Stomach (tissue), 9 donors: ENCODE data around the gene ATP8A1. TPM values are rescaled to one million over a fixed set of nuclear protein-coding genes. Genes with fewer than 3 reads are reported as not detected.

ENCODE experiments used
- DNase-seq, 2 donors: peaks; one replicate each; pipeline versions ENCODE4 v3.0.0 to v3.0.0-alpha.2; 2013 to 2019
- H3K27ac ChIP-seq, 5 donors: fragments of 200-600 bp in 4 of 5; sonication (generic) in 4 of 5; one replicate each; pipeline ENCODE4 v1.5.1; 2013 to 2019; ENCODE audit warnings: mild to moderate bottlenecking in 1 of 5, moderate library complexity in 1 of 5
- H3K27me3 ChIP-seq, 3 donors: fragments of 200-600 bp; sonication (generic); one replicate each; pipeline ENCODE4 v1.5.1; 2017 to 2019; ENCODE audit warnings: mixed run types in 1 of 3
- H3K36me3 ChIP-seq, 4 donors: fragments of 200-600 bp; sonication (generic); 1 replicate in 3 of 4; 2 replicates in 1 of 4; pipeline ENCODE4 v1.5.1; 2016 to 2019
- H3K4me1 ChIP-seq, 4 donors: fragments of 200-600 bp; sonication (generic); one replicate each; pipeline ENCODE4 v1.5.1; 2016 to 2019
- H3K4me3 ChIP-seq, 4 donors: fragments of 200-600 bp; sonication (generic) in 3 of 4; one replicate each; pipeline ENCODE4 v1.5.1; 2016 to 2019; ENCODE audit warnings: mild to moderate bottlenecking in 1 of 4
- H3K9me3 ChIP-seq, 4 donors: fragments of 200-600 bp; sonication (generic); one replicate each; pipeline ENCODE4 v1.5.1; 2016 to 2019
- EP300 ChIP-seq: sonication (generic); formaldehyde crosslinking; IDR thresholded peaks from one replicate; pipeline ENCODE4 v1.6.1; 2017; ENCODE audit warnings: antibody characterized with exemption
- POLR2A ChIP-seq, 4 donors: fragments of 450-650 bp; IDR thresholded peaks; one replicate each; pipeline ENCODE4 v1.6.1; 2016; ENCODE audit warnings: antibody characterized with exemption in 4 of 4, control low read depth in 2 of 4, mild to moderate bottlenecking in 1 of 4, moderate library complexity in 1 of 4
- POLR2AphosphoS5 ChIP-seq, 3 donors: sonication (generic); formaldehyde crosslinking; IDR thresholded peaks; one replicate each; pipeline ENCODE4 v1.6.1; 2016; ENCODE audit warnings: antibody characterized with exemption in 3 of 3
- WGBS, 5 donors: extraction: QIAGEN DNeasy Blood & Tissue Kit in 3 of 5; methylation state at CpG; one replicate each; pipeline versions ENCODE4 v1.1.5 to v1.1.7; 2013 to 2018; 5-methylcytosine and 5-hydroxymethylcytosine counted together
- intact Hi-C: fragments of 100-400 bp; cut with DNase I; formaldehyde crosslinking; loops from one replicate; pipeline ENCODE4 v1.15.1; 2023; ENCODE audit warnings: low total_unique reads
- polyA plus RNA-seq, 3 donors: library from polyadenylated mRNA; stranded (reverse); fragments of 200-250 nt; gene quantifications; one replicate each; pipeline ENCODE4 v1.2.3, GENCODE V29; 2013
- total RNA-seq, 5 donors: library from RNA; depleted of rRNA; stranded (reverse); fragments of >200 nt; gene quantifications; one replicate each; pipeline versions ENCODE4 v1.1.0 to v1.2.3, GENCODE V29; 2014 to 2016
- TF ChIP-seq, protein P1 (sequence below), 7 experiments: fragments of 450-650 bp in 4 of 7; fragments of 200-600 bp in 3 of 7; sonication (generic) in 3 of 7; IDR thresholded peaks; one replicate each; pipeline ENCODE4 v1.5.1; 2016 to 2019; ENCODE audit warnings: antibody characterized with exemption in 7 of 7, control low read depth in 2 of 7, mild to moderate bottlenecking in 1 of 7
- donor health status: healthy with polysubstance abuse.
- donor health status: Bipolar disorder and iron deficiency.
- donor health status: healthy.

Gene ATP8A1
- total and polyA plus RNA-seq, 8 donors = 2.6 to 104 (median 33.2) TPM

DNA sequence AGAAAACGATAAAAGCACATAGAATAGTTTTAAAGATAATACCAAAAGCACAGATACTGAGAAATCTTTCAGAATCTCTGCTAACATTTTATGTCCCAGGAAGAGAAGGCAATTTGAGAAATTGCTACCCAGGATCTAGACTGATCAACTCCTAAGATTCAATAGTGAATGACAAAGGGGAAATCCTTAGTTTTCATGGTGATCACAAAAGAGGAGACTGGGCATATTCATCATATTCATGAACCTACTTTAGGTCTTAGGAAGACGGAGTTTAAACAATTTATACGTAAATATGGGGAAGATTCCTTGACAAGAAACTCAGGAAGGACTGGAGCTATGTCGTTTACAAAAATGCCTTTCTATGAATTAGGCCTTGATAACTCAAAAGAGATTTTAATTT is 172.3 kb downstream of the ATP8A1 start:
- TF ChIP-seq, protein P1, sequence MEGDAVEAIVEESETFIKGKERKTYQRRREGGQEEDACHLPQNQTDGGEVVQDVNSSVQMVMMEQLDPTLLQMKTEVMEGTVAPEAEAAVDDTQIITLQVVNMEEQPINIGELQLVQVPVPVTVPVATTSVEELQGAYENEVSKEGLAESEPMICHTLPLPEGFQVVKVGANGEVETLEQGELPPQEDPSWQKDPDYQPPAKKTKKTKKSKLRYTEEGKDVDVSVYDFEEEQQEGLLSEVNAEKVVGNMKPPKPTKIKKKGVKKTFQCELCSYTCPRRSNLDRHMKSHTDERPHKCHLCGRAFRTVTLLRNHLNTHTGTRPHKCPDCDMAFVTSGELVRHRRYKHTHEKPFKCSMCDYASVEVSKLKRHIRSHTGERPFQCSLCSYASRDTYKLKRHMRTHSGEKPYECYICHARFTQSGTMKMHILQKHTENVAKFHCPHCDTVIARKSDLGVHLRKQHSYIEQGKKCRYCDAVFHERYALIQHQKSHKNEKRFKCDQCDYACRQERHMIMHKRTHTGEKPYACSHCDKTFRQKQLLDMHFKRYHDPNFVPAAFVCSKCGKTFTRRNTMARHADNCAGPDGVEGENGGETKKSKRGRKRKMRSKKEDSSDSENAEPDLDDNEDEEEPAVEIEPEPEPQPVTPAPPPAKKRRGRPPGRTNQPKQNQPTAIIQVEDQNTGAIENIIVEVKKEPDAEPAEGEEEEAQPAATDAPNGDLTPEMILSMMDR (IDR thresholded peaks at IDR 0.05) = no peak
- TF ChIP-seq POLR2AphosphoS5 (IDR thresholded peaks at IDR 0.05) (no peak), POLR2A (IDR thresholded peaks at IDR 0.05) (no peak), EP300 (no peak)
- H3K36me3 ChIP-seq = no peaks in the 10 kb centered on the region
- H3K4me1 ChIP-seq = no peaks in the 10 kb centered on the region
- H3K27me3 ChIP-seq = no peaks in the 10 kb centered on the region
- no peak overlapping the region for H3K27ac ChIP-seq
- 83 to 89% (median 87%) methylated on average over 4 of the region's 4 CpGs for WGBS, 5 donors
- no peaks in the 10 kb centered on the region for H3K9me3 ChIP-seq
- DNase-seq = no peak
- H3K4me3 ChIP-seq = no peak overlapping the region
- intact Hi-C loops = no loop called here

DNA sequence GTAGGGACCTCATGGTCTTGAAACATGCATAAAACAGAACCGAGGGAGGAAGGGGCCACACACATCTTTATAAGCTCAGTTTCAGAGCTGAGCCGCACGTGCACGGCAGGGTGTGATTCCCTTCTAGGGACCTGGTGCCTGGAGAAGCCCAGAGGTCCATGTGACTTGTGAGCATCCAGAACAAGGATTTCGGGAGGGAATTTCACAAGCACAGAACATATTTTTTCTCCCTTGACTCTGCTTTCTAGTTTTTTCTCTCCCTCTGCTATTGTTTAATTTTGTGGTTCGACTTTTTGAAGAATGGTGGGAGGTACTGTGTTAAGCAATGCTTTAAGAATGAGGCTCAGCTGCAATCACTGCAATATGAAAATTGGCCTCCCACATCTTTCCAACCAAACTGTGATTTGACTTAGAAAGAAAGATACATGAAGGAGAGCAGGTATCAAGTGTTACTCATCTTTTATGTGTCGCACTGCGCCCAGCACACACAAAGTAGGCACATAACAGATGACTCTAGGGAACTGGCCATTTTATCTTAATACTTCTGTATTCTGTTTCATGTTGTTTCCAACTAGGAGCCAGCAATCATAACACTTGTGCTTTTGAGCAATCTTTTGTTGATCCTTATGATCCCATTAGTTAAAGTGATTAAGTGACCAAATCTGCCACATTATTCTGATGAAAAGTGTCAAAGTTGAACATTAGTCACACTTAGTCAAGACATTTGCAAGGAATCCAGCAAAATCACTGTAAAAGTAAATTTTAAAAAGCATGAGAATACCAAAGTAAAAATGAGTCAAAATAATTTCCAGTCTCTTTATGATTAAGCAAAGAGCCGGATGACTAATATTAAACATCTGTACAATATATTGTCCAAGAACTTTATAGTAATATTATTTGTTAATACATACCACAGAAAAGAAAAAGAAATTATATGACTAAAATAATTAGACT is 173.2 kb downstream of the ATP8A1 start:
- 77 to 88% (median 81%) methylated on average over 9 of the region's 9 CpGs for WGBS, 5 donors
- no peaks in the 10 kb centered on the region for H3K4me1 ChIP-seq
- no peak overlapping the region for H3K27ac ChIP-seq
- H3K27me3 ChIP-seq = no peaks in the 10 kb centered on the region
- DNase-seq = peak in 1 of 2 donors; percentile 44
- H3K36me3 ChIP-seq = no peaks in the 10 kb centered on the region
- H3K9me3 ChIP-seq = no peaks in the 10 kb centered on the region
- no peak overlapping the region for H3K4me3 ChIP-seq
- TF ChIP-seq POLR2AphosphoS5 (IDR thresholded peaks at IDR 0.05) (no peak), EP300 (no peak), POLR2A (IDR thresholded peaks at IDR 0.05) (no peak)
- TF ChIP-seq, protein P1 (IDR thresholded peaks at IDR 0.05) = no peak
- intact Hi-C loops = no loop called here

DNA sequence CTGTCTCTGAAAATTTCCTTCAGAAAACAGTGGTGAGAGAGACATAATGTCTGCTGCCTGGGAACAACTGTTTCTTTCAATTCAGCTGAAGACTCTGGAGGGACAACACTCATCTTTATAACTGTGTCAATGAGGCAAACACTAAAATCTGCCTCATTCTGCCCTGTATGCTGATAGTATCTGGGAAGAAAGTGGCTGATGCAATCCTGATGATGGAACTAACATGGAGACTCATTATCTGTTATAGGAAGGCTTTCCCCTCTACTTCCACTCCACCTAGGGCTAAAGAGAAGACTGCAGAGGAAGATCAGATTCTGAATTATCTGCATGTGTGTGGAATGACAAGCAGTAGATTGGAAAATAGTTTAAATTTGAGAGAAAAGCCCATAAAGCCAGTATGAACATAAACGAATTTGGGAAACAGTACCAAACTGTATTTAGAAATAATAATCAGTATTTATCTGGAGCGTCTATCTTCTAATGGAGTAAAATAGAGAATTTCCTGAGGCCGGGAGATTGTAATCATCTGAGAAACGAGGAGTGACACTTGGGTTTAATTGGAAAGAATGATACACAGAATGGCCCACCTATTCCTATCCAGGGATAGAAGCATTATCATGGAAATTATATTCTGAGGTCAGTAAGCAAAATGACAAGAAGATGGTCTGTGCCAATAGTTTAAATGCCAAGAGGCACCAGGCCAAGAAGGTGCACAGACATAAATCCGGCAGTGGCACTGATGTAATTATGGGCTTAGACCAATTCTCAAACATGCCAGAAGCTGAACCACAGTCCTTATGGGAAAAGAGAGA is 174.2 kb downstream of the ATP8A1 start:
- no peaks in the 10 kb centered on the region for H3K36me3 ChIP-seq
- no peaks in the 10 kb centered on the region for H3K4me1 ChIP-seq
- peak in 1 of 2 donors; percentile 23 for DNase-seq
- 70 to 88% (median 78%) methylated on average over 5 of the region's 5 CpGs for WGBS, 5 donors
- no peak overlapping the region for H3K4me3 ChIP-seq
- intact Hi-C loops = no loop called here
- no peaks in the 10 kb centered on the region for H3K9me3 ChIP-seq
- TF ChIP-seq EP300 (no peak), POLR2A (IDR thresholded peaks at IDR 0.05) (no peak), POLR2AphosphoS5 (IDR thresholded peaks at IDR 0.05) (no peak)
- TF ChIP-seq, protein P1 (IDR thresholded peaks at IDR 0.05) = no peak
- H3K27ac ChIP-seq = no peak overlapping the region
- H3K27me3 ChIP-seq = no peaks in the 10 kb centered on the region

DNA sequence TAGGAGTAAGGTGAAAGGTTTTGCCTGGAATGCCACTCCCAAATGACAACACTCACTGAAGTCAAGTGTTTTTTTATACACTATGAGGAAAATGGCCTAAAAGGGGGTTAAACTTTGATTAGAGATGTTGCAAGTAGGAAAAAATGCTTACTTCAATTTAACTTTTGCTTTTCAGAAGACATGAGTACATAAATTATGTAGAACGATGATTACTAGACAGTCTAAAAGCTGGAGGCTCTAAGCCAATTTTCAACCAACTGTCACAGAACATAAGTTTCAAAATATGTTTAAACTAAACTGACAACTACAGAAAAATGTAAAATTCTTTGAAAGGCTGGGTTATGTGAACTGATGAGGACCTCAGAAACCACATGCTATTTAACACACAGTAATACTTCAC is 176.2 kb downstream of the ATP8A1 start:
- 63 to 84% (median 82%) methylated on average over 1 of the region's 1 CpG for WGBS, 5 donors

More for the DNA sequence above, 176.2 kb downstream of the ATP8A1 start:
- peak in 1 of 2 donors; percentile 48 for DNase-seq
- no peaks in the 10 kb centered on the region for H3K27me3 ChIP-seq
- H3K4me1 ChIP-seq = no peaks in the 10 kb centered on the region
- intact Hi-C loops = no loop called here
- TF ChIP-seq EP300 (no peak), POLR2AphosphoS5 (IDR thresholded peaks at IDR 0.05) (no peak), POLR2A (IDR thresholded peaks at IDR 0.05) (no peak)
- TF ChIP-seq, protein P1 (IDR thresholded peaks at IDR 0.05) = no peak
- no peaks in the 10 kb centered on the region for H3K36me3 ChIP-seq
- no peak overlapping the region for H3K4me3 ChIP-seq
- no peaks in the 10 kb centered on the region for H3K9me3 ChIP-seq
- no peak overlapping the region for H3K27ac ChIP-seq
